GM21526 (cell line): Measurements from ENCODE around the gene CC2D1A.
A peak's percentile ranks its signal among the peaks of the same experiment; 100 is the strongest.

Source experiments
- ATAC-seq: cut with Tn5 transposase; IDR thresholded peaks from one replicate; pipeline ENCODE4 v1.9.1; 2021; ENCODE audit warnings: moderate library complexity; ENCODE audit not compliant: unreplicated experiment, low FRiP score

CC2D1A gene

GRCh38 chr19:13905634-13906520 lies at the start of gene CC2D1A, which contains the start of gene BRME1:
Gene CC2D1A, plus strand, starts transcription at chr19:13906201. Its CDS starts 241 bp downstream, at chr19:13906442.
Gene BRME1, minus strand, starts transcription at chr19:13906117. Its CDS starts 1,225 bp downstream, at chr19:13904892.
- ATAC-seq, result peak; percentile 81

- no peak for ATAC-seq
Measured at GRCh38 chr19:13856497-13856896, 49.5 kb upstream of the CC2D1A start.

GRCh38 chr19:13859361-13859880 lies 46.6 kb upstream of the CC2D1A start:
- ATAC-seq, result no peak

- ATAC-seq, result no peak
Measured at GRCh38 chr19:13860679-13861391, 45.2 kb upstream of the CC2D1A start.

GRCh38 chr19:13861392-13861713 lies 44.6 kb upstream of the CC2D1A start:
- ATAC-seq, result no peak

- no peak for ATAC-seq
Measured at GRCh38 chr19:13861714-13862531, 44.1 kb upstream of the CC2D1A start.

- ATAC-seq, result no peak
Measured at GRCh38 chr19:13864046-13864666, 41.8 kb upstream of the CC2D1A start.

GRCh38 chr19:13864667-13865570 lies 41.1 kb upstream of the CC2D1A start:
- ATAC-seq, result no peak

GRCh38 chr19:13865571-13866462 lies 40.2 kb upstream of the CC2D1A start:
- ATAC-seq, result no peak

GRCh38 chr19:13866463-13867046 lies 39.4 kb upstream of the CC2D1A start:
- no peak for ATAC-seq

GRCh38 chr19:13868663-13869062 lies 37.3 kb upstream of the CC2D1A start:
- ATAC-seq, result no peak

GRCh38 chr19:13869281-13869680 lies 36.7 kb upstream of the CC2D1A start:
- no peak for ATAC-seq

GRCh38 chr19:13870873-13871272 lies 35.1 kb upstream of the CC2D1A start:
- no peak for ATAC-seq

- ATAC-seq, result no peak
Measured at GRCh38 chr19:13872339-13872694, 33.7 kb upstream of the CC2D1A start.

GRCh38 chr19:13872695-13873389 lies 33.2 kb upstream of the CC2D1A start:
- ATAC-seq, result no peak

- ATAC-seq, result no peak
Measured at GRCh38 chr19:13873834-13874515, 32.0 kb upstream of the CC2D1A start.

GRCh38 chr19:13875824-13876223 lies 30.2 kb upstream of the CC2D1A start:
- no peak for ATAC-seq
